ENCODE data around the gene TAAR9.

DNA sequence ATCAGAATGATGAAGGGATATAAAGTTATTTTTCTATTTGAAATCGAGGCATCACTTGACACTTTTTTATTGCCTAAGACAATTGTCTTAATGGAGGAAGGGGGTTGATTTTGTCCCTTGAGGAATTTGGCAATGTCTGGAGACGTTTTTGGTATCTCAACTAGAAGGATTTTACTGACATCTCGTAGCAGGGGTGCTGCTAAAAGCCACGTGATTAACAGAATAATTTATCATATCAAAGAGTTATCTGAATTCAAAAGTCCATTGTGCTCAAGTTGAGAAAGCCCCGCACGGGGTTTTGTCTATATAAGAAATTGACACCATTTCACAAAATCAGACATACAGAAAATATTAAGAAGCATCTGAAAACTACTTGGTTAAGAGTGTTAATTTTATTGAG, 30.5 kb downstream of the TAAR9 start:
- TF ChIP-seq, protein P1, sequence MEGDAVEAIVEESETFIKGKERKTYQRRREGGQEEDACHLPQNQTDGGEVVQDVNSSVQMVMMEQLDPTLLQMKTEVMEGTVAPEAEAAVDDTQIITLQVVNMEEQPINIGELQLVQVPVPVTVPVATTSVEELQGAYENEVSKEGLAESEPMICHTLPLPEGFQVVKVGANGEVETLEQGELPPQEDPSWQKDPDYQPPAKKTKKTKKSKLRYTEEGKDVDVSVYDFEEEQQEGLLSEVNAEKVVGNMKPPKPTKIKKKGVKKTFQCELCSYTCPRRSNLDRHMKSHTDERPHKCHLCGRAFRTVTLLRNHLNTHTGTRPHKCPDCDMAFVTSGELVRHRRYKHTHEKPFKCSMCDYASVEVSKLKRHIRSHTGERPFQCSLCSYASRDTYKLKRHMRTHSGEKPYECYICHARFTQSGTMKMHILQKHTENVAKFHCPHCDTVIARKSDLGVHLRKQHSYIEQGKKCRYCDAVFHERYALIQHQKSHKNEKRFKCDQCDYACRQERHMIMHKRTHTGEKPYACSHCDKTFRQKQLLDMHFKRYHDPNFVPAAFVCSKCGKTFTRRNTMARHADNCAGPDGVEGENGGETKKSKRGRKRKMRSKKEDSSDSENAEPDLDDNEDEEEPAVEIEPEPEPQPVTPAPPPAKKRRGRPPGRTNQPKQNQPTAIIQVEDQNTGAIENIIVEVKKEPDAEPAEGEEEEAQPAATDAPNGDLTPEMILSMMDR (conservative IDR thresholded peaks at IDR 0.05; ENCODE audit: low read length), result no peak
- no peak for TF ChIP-seq EZH2phosphoT487 (IDR thresholded peaks at IDR 0.05; ENCODE audit: borderline replicate concordance, low read depth, low read length)

Data from OCI-LY7 (cell line).